ENCODE measurements around the gene STEAP1. TPM values are rescaled to one million over a fixed set of nuclear protein-coding genes. Genes with fewer than 3 reads are reported as not detected.
A peak's percentile ranks its signal among the peaks of the same experiment; 100 is the strongest.
"Not testable (repeated sequence)": the region's sequence is repeated elsewhere in the genome, so short reads cannot be mapped to it uniquely, and the experiment has no call there.

The STEAP1 gene
- total RNA-seq, 4 donors from 2014 or later, result 8.2 to 106 (median 40.9) TPM

DNA sequence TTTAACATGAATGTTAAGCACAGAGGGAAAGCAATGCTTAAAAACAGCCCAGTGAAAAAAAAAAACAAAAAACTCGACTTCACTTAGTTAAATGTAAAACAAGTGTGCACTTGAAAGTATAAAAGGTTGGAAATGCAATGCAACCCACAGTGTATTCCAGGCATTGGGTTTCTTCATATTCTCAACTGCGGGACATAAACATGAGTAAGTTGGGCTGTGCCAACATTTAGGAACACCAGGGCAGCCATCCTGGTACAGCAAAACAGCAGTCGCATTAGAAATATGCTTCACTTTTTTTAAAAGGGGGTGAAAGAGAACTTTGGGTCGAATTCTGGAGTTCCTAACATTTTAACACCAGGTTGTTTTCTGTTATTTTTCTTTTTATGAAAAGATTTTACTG lies 937 bp downstream of the STEAP1 start:
- TF ChIP-seq, protein P1, sequence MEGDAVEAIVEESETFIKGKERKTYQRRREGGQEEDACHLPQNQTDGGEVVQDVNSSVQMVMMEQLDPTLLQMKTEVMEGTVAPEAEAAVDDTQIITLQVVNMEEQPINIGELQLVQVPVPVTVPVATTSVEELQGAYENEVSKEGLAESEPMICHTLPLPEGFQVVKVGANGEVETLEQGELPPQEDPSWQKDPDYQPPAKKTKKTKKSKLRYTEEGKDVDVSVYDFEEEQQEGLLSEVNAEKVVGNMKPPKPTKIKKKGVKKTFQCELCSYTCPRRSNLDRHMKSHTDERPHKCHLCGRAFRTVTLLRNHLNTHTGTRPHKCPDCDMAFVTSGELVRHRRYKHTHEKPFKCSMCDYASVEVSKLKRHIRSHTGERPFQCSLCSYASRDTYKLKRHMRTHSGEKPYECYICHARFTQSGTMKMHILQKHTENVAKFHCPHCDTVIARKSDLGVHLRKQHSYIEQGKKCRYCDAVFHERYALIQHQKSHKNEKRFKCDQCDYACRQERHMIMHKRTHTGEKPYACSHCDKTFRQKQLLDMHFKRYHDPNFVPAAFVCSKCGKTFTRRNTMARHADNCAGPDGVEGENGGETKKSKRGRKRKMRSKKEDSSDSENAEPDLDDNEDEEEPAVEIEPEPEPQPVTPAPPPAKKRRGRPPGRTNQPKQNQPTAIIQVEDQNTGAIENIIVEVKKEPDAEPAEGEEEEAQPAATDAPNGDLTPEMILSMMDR (IDR thresholded peaks at IDR 0.05), result no peak
- ATAC-seq (ENCODE audit: low FRiP score) (no peak), DNase-seq (ENCODE audit: low spot score) (no peak)

DNA sequence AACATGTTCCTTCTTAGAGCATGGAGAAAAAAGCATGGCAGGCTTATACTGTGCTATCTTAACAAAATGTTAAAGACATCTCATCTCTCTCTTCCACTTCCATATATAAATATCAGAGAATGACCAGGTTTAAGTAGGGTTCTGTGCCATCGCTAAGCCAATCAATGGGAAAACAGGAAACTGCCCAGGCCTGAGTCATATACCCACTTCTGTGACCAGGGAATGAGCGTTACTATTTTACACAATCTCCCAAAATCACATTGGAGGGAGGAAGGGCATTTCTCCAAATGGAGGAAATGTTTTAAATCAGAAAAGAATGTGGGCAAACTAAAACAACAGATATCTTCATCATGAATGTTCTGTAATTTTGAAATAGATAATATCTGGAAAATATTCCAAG lies 3.1 kb downstream of the STEAP1 start:
- not testable (repeated sequence) for DNase-seq (ENCODE audit: low spot score)
- peak; percentile 60 for ATAC-seq (ENCODE audit: low FRiP score)

DNA sequence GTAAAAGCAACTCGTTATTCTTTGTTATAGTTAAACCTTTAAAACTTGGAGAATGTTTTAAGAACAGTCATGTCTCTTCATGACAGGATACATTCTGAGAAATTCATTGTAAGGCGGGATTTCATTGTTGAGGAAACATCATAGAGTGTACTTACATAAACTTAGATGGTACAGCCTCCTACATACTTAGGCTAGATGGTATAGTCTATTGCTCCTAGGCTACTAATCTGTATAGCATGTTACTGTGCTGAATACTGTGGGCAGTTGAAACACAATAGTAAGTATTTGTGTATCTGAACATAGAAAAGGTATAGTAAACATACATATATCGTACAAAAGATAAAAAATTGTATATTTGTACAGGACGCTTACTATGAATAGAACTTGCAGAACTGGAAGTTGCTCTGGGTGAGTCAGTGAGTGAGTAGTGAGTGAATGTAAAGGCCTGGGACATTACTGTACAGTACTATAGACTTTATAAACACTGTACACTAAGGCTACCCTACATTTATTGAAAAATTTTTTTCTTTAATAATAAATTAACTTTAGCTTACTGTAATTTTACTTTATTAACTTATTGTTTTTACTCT lies 3.6 kb downstream of the STEAP1 start:
- ATAC-seq (ENCODE audit: low FRiP score); DNase-seq (ENCODE audit: low spot score): not testable (repeated sequence)

DNA sequence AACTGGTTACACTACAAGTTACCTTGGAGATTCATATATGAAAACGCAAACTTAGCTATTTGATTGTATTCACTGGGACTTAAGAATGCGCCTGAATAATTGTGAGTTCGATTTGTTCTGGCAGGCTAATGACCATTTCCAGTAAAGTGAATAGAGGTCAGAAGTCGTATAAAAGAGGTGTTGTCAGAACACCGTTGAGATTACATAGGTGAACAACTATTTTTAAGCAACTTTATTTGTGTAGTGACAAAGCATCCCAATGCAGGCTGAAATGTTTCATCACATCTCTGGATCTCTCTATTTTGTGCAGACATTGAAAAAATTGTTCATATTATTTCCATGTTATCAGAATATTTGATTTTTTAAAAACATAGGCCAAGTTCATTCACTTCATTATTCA lies 9.3 kb downstream of the STEAP1 start:
- TF ChIP-seq, protein P1 (IDR thresholded peaks at IDR 0.05), result no peak
- DNase-seq (ENCODE audit: low spot score) (no peak), ATAC-seq (ENCODE audit: low FRiP score) (no peak)

DNA sequence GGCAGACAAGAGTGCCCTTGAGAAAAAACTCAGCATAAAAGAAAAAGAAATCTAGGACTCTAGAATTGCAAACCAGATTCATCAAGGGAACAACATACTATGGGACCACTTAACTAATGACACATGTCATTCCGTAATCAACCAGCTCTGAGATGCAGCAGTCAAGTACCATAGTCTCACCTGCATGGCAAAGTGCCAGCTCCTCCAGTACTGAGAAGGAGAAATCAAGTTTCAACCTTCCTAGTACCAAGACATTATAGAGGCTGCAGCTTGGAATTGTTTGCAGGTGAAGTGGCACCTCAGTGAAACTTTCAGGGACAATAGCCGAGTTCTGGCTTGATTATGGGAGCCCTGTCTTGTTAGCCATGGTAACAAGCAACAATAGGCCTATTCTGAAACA lies 11.5 kb downstream of the STEAP1 start:
- TF ChIP-seq, protein P1 (IDR thresholded peaks at IDR 0.05), result no peak
- no peak for DNase-seq (ENCODE audit: low spot score)
- no peak for ATAC-seq (ENCODE audit: low FRiP score)

DNA sequence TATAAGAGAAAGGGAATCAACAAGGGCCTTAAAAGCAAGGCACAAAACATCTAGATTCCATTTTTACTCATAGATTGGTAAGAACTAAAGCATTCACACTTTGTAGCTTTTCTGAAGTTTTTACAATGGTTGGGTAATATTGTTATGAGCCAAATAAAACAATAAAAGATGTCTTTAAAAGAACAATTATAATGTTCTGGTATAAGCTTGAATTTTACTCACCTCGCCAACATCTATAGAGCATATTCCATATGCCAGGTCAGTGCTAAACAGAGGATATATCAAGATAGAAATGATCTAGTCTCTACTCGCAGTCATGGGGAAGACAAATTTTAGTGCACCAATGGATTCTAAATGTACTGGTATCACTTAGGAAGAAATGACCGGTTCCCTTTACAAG lies 11.9 kb downstream of the STEAP1 start:
- DNase-seq (ENCODE audit: low spot score), result no peak
- no peak for ATAC-seq (ENCODE audit: low FRiP score)
- TF ChIP-seq, protein P1 (IDR thresholded peaks at IDR 0.05), result no peak

DNA sequence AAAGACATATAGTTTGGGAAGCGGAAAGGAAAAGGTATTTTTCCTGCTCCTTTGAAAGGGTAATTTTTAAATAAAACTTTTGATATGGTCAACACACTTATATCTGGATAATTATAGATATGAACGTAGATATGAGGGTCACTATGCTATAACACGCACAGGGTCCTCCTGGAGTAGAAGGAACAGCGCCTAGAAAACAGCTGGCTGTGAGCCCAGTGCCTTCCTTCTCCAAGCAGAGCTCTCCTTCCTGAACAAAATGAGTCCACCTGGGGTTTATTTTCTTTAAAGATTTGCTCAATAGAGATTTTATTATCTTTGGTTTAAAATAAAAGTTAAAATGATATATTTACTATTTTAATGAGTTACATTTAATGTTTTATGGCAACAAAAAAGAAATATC lies 13.1 kb downstream of the STEAP1 start:
- TF ChIP-seq, protein P1 (IDR thresholded peaks at IDR 0.05), result no peak
- ATAC-seq (ENCODE audit: low FRiP score), result no peak
- DNase-seq (ENCODE audit: low spot score), result no peak

DNA sequence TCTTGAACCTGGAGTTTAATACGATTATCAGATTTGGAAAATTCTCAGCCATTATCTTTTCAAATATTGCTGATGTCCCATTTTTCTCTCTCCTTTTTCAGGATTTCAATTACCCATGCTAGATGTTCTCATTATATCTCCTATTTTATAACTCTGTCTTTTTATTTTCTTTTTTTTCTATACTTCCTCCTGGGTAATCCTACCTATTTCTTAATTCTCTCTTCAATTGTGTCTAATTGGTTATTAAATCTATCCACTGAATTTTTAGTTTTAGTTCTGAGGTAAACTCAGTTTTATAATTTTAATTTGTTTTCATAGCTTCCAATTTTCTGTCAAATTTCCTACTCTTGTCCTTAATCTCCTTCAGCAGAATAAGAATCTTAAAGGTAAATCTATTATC lies 15.6 kb downstream of the STEAP1 start:
- no peak for ATAC-seq (ENCODE audit: low FRiP score)
- TF ChIP-seq, protein P1 (IDR thresholded peaks at IDR 0.05), result no peak
- DNase-seq (ENCODE audit: low spot score), result no peak
